MCF 10A (cell line): ENCODE data around the gene SLC47A2. TPM values are rescaled to one million over a fixed set of nuclear protein-coding genes. Genes with fewer than 3 reads are reported as not detected.

Experiments
- BruUV-seq: library from RNA; stranded (reverse); fragments of 400-500 nt; replicated peaks from 2 replicates; lab custom pipeline; 2021; lab: Mats Ljungman, UMichigan
- CTCF ChIA-PET: fragments of 300-600 bp; sonication (Branson Sonifier 250); formaldehyde crosslinking; extraction: SDS; loops from one replicate; lab custom pipeline; 2021; ENCODE audit warnings: antibody characterized with exemption, inconsistent platforms; lab: Yijun Ruan, JAX
- POLR2A ChIA-PET: fragments of 300-600, 350-650 bp; sonication (Branson Sonifier 250); formaldehyde crosslinking; extraction: SDS; loops from one replicate; lab custom pipeline; 2020; ENCODE audit warnings: antibody characterized with exemption, inconsistent platforms; lab: Yijun Ruan, JAX
- DNase-seq: peaks from one replicate; pipeline ENCODE4 v3.0.0-alpha.2; 2018; ENCODE audit not compliant: unreplicated experiment
- H3K27ac Mint-ChIP-seq: one replicate; pipeline ENCODE4 v1.8.0; 2022; ENCODE audit warnings: mild to moderate bottlenecking, low read depth, mixed read lengths; ENCODE audit not compliant: unreplicated experiment
- H3K27me3 Mint-ChIP-seq: one replicate; pipeline ENCODE4 v1.8.0; 2022; ENCODE audit warnings: mixed read lengths; ENCODE audit not compliant: insufficient read depth, unreplicated experiment
- H3K36me3 Mint-ChIP-seq: one replicate; pipeline ENCODE4 v1.8.0; 2022; ENCODE audit warnings: mild to moderate bottlenecking, moderate library complexity, mixed read lengths; ENCODE audit not compliant: insufficient read depth, unreplicated experiment
- H3K4me1 Mint-ChIP-seq: one replicate; pipeline ENCODE4 v1.8.0; 2022; ENCODE audit warnings: mixed read lengths; ENCODE audit not compliant: insufficient read depth, unreplicated experiment
- H3K4me3 Mint-ChIP-seq: one replicate; pipeline ENCODE4 v1.8.0; 2022; ENCODE audit warnings: mild to moderate bottlenecking, moderate library complexity, mixed read lengths; ENCODE audit not compliant: unreplicated experiment
- H3K9me3 Mint-ChIP-seq: one replicate; pipeline ENCODE4 v1.8.0; 2022; ENCODE audit warnings: mixed read lengths; ENCODE audit not compliant: unreplicated experiment
- CTCF ChIP-seq: fragments of 200-600 bp; IDR thresholded peaks from one replicate; pipeline ENCODE4 v1.8.0; 2022; ENCODE audit warnings: antibody characterized with exemption, mild to moderate bottlenecking; ENCODE audit not compliant: unreplicated experiment
- intact Hi-C: fragments of 100-400 bp; cut with micrococcal nuclease; formaldehyde crosslinking; loops from 2 replicates; pipeline ENCODE4 v1.14.1; 2022
- total RNA-seq: library from RNA; stranded (reverse); gene quantifications from 2 replicates; pipeline ENCODE4 v1.2.3, GENCODE V29; 2022

Gene SLC47A2
- total RNA-seq, 1 experiment from 2014 or later: 0.54 TPM

GRCh38 chr17:19719355-19720209 is 3.2 kb upstream of the SLC47A2 start:
- CTCF ChIA-PET: interaction anchor here (0.5 to 3.8 kb wide), 33 partner anchors 9 to 357 kb away, joined by 3 to 40 read pairs (median 6); partner anchors contain the start of genes B9D1 and MAPK7
- peak; percentile 94 for DNase-seq
- POLR2A ChIA-PET: interaction anchor here (0.6 to 13.1 kb wide), 19 partner anchors 8 to 354 kb away, joined by 3 to 340 read pairs (median 4); partner anchors contain the start of genes ALDH3A1, ALDH3A2 and MAPK7
- Mint-ChIP-seq H3K4me1 (peaks cover 40% of the 10 kb centered on the region), H3K36me3 (no peaks in the 10 kb centered on the region), H3K9me3 (no peaks in the 10 kb centered on the region), H3K27ac (peak overlapping the region; percentile 29), H3K4me3 (peak overlapping the region; percentile 26), H3K27me3 (no peaks in the 10 kb centered on the region)
- intact Hi-C loops: loop anchor here (1.0 to 5.0 kb wide), 3 partner anchors 34 to 205 kb away; no protein-coding TSS in a partner anchor
- BruUV-seq: no TSS peak
- TF ChIP-seq CTCF: no peak

- CTCF ChIA-PET: interaction anchor here (0.5 to 3.8 kb wide), 34 partner anchors 9 to 356 kb away, joined by 3 to 40 read pairs (median 5); partner anchors contain the start of genes ALDH3A2 and B9D1
Observed at GRCh38 chr17:19718613-19719354, 2.4 kb upstream of the SLC47A2 start.

GRCh38 chr17:19718041-19718612 is 1.7 kb upstream of the SLC47A2 start:
- H3K27ac Mint-ChIP-seq: no peak overlapping the region
- H3K4me1 Mint-ChIP-seq: peaks cover 40% of the 10 kb centered on the region
- DNase-seq: no peak
- CTCF ChIA-PET: interaction anchor here (0.6 to 3.8 kb wide), 27 partner anchors 8 to 355 kb away, joined by 3 to 40 read pairs (median 6); partner anchors contain the start of genes ALDH3A2 and B9D1
- intact Hi-C loops: loop anchor here (5.0 kb wide), 1 partner anchor 49 kb away; no protein-coding TSS in a partner anchor
- H3K4me3 Mint-ChIP-seq: no peak overlapping the region
- POLR2A ChIA-PET: interaction anchor here (0.7 to 13.1 kb wide), 18 partner anchors 9 to 340 kb away, joined by 3 to 340 read pairs (median 5); partner anchors contain the start of genes ALDH3A1, ALDH3A2 and MAPK7
- no peaks in the 10 kb centered on the region for H3K9me3 Mint-ChIP-seq
- no peak for TF ChIP-seq CTCF
- no peaks in the 10 kb centered on the region for H3K36me3 Mint-ChIP-seq
- BruUV-seq: no TSS peak
- H3K27me3 Mint-ChIP-seq: no peaks in the 10 kb centered on the region

More at GRCh38 chr17:19718613-19719354, 2.4 kb upstream of the SLC47A2 start:
- no TSS peak for BruUV-seq
- POLR2A ChIA-PET: interaction anchor here (0.7 to 13.1 kb wide), 21 partner anchors 9 to 354 kb away, joined by 3 to 340 read pairs (median 5); partner anchors contain the start of genes ALDH3A1, ALDH3A2 and MAPK7
- DNase-seq: peak; percentile 69
- Mint-ChIP-seq H3K4me1 (peaks cover 40% of the 10 kb centered on the region), H3K27me3 (no peaks in the 10 kb centered on the region), H3K4me3 (peak overlapping the region; percentile 26), H3K36me3 (no peaks in the 10 kb centered on the region), H3K27ac (peak overlapping the region; percentile 29), H3K9me3 (no peaks in the 10 kb centered on the region)
- TF ChIP-seq CTCF: peak; percentile 62
- intact Hi-C loops: loop anchor here (1.0 to 5.0 kb wide), 3 partner anchors 35 to 204 kb away; no protein-coding TSS in a partner anchor
